Subcutaneous abdominal adipose tissue (tissue), 5 donors: ENCODE results near the gene REPS2.

ENCODE experiments used
- H3K27ac ChIP-seq: one replicate; pipeline ENCODE4 v1.7.0; 2013; ENCODE audit warnings: low read depth, mild to moderate bottlenecking, inconsistent platforms, low read length, moderate library complexity
- H3K27me3 ChIP-seq, 5 donors: one replicate each; pipeline ENCODE4 v1.7.0; 2013; ENCODE audit warnings: low read length in 5 of 5, inconsistent platforms in 1 of 5; ENCODE audit not compliant: control insufficient read depth in 5 of 5, insufficient read depth in 4 of 5
- H3K36me3 ChIP-seq, 5 donors: one replicate each; pipeline ENCODE4 v1.7.0; 2013; ENCODE audit warnings: low read length in 5 of 5; ENCODE audit not compliant: control insufficient read depth in 5 of 5, insufficient read depth in 5 of 5
- H3K4me1 ChIP-seq, 5 donors: one replicate each; pipeline ENCODE4 v1.7.0; 2013; ENCODE audit warnings: low read length in 5 of 5, mild to moderate bottlenecking in 3 of 5, moderate library complexity in 1 of 5; ENCODE audit not compliant: control insufficient read depth in 5 of 5, insufficient read depth in 5 of 5
- H3K4me3 ChIP-seq, 5 donors: one replicate each; pipeline ENCODE4 v1.7.0; 2013; ENCODE audit warnings: low read length in 5 of 5, low read depth in 1 of 5
- H3K9ac ChIP-seq, 5 donors: one replicate each; pipeline ENCODE4 v1.7.0; 2013; ENCODE audit warnings: low read length in 5 of 5, mild to moderate bottlenecking in 4 of 5, moderate library complexity in 3 of 5
- H3K9me3 ChIP-seq, 5 donors: one replicate each; pipeline ENCODE4 v1.7.0; 2013; ENCODE audit warnings: low read length in 5 of 5; ENCODE audit not compliant: control insufficient read depth in 5 of 5
- donor health status: healthy.
- donor health status: healthy.
- donor health status: healthy.
- donor health status: healthy.
- donor health status: healthy.

REPS2 gene

GRCh38 chrX:17028356-17028755 is 81.9 kb downstream of the REPS2 start:
- Histone ChIP-seq H3K4me3 (no peak overlapping the region), H3K9ac (no peak overlapping the region), H3K27me3 (peaks cover 0 to 11% (median 8%) of the 10 kb centered on the region in 5 donors), H3K27ac (no peak overlapping the region), H3K9me3 (no peaks in the 10 kb centered on the region), H3K36me3 (no peaks in the 10 kb centered on the region), H3K4me1 (peaks cover 0 to 5% (median 0%) of the 10 kb centered on the region in 5 donors)

DNA sequence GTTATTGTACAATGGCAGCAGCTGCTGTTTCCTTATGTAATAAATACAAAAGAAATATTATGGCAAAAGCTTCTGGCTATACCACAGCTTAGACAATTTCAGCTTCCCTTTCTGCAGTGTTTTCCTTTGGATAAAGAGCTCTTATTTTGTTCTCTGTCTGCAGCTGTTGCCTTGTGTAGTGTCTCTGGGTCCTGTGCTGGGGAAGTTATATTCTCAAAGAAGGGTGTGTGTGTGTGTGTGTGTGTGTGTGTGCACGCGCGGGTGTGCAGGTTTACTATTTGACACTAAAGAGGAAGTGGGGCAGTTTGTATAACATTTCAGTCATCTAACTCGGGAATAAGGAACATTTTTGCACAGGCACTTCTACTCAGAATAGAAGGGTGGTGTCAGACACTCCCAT is 83.6 kb downstream of the REPS2 start:
- no peak overlapping the region for H3K27ac ChIP-seq

GRCh38 chrX:17030580-17031270 is 84.3 kb downstream of the REPS2 start:
- peaks cover 0 to 2% (median 0%) of the 10 kb centered on the region in 5 donors for H3K4me1 ChIP-seq
- no peaks in the 10 kb centered on the region for H3K36me3 ChIP-seq
- peaks cover 0 to 8% (median 7%) of the 10 kb centered on the region in 5 donors for H3K27me3 ChIP-seq
- no peaks in the 10 kb centered on the region for H3K9me3 ChIP-seq
- no peak overlapping the region for H3K9ac ChIP-seq
- no peak overlapping the region for H3K4me3 ChIP-seq
- H3K27ac ChIP-seq: no peak overlapping the region

More for the DNA sequence above, 83.6 kb downstream of the REPS2 start:
- Histone ChIP-seq H3K9me3 (no peaks in the 10 kb centered on the region), H3K36me3 (no peaks in the 10 kb centered on the region), H3K4me1 (peaks cover 0 to 5% (median 0%) of the 10 kb centered on the region in 5 donors), H3K27me3 (peaks cover 0 to 10% (median 6%) of the 10 kb centered on the region in 5 donors), H3K9ac (no peak overlapping the region), H3K4me3 (no peak overlapping the region)

DNA sequence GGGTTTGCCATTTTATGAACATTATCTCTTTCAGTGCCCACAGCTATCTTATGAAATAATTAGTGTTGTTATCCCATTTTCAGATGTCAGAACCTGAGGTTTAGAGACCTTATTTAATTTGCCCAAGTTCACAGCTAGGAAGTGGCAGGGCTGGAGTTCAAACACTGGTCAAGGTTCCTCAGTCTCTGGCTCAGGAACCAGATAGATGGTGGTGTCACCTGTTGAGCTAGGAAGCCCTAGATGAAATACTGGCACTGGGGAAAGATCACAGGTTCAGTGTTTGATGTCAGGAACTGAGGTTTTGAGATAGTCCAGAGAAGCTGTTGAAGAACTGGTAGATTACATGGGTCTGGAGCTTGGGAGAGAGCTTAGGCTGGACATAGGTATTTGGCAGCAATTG is 85.4 kb downstream of the REPS2 start:
- H3K27ac ChIP-seq: no peak overlapping the region
- H3K27me3 ChIP-seq: peaks cover 0 to 8% (median 5%) of the 10 kb centered on the region in 5 donors
- no peaks in the 10 kb centered on the region for H3K4me1 ChIP-seq
- no peak overlapping the region for H3K4me3 ChIP-seq
- H3K9me3 ChIP-seq: no peaks in the 10 kb centered on the region
- H3K9ac ChIP-seq: no peak overlapping the region
- H3K36me3 ChIP-seq: no peaks in the 10 kb centered on the region

DNA sequence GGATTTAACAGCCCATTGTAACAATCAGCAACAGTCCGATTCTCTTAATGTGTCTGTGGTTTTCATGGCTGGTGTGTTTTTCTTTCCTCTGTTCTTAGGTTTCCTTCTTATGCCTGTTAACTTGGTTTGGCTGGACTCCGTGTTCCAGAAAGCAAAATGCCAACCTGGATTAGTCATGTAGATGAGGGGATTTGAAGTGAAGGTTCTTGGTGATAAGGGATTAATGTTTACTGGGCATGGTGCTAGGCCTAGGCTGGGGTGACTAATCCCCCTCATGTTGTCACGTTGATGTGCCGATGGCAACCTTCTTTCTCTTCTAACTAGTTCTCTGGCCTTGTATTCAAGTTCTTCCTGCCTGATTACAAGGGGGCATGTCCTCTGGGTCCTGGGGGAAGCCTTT is 85.9 kb downstream of the REPS2 start:
- no peaks in the 10 kb centered on the region for H3K9me3 ChIP-seq
- H3K9ac ChIP-seq: no peak overlapping the region
- no peak overlapping the region for H3K4me3 ChIP-seq
- peaks cover 0 to 8% (median 5%) of the 10 kb centered on the region in 5 donors for H3K27me3 ChIP-seq
- no peak overlapping the region for H3K27ac ChIP-seq
- no peaks in the 10 kb centered on the region for H3K36me3 ChIP-seq
- H3K4me1 ChIP-seq: no peaks in the 10 kb centered on the region

- Histone ChIP-seq H3K27ac (no peak overlapping the region), H3K4me1 (peaks cover 0 to 6% (median 1%) of the 10 kb centered on the region in 5 donors), H3K9ac (no peak overlapping the region), H3K27me3 (peaks cover 0 to 8% (median 3%) of the 10 kb centered on the region in 5 donors), H3K9me3 (no peaks in the 10 kb centered on the region), H3K4me3 (no peak overlapping the region), H3K36me3 (no peaks in the 10 kb centered on the region)
Measured at GRCh38 chrX:17033225-17033624, 86.8 kb downstream of the REPS2 start.

DNA sequence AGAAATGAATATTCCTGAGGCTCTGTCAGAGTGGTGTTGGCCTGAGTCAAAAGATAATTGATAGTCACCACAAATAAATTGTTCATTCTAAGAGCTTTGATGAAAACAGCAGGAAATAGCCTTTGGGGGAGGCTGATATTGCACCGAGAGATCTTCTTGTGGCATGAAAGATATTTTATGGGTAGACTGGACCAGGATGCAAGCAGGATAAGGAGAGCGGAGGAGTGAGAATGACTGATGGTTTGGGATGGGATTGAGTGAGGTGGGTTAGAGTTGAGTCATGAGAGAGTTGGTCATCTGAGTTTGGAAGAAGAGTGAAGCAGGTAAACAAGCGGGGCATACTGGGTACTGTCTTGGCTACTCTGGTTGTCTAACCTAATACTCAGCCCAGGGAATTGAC is 88.7 kb downstream of the REPS2 start:
- H3K27me3 ChIP-seq: peaks cover 0 to 8% (median 2%) of the 10 kb centered on the region in 5 donors
- no peak overlapping the region for H3K27ac ChIP-seq
- peaks cover 1 to 18% (median 15%) of the 10 kb centered on the region in 5 donors for H3K4me1 ChIP-seq

GRCh38 chrX:17036171-17036961 is 89.9 kb downstream of the REPS2 start:
- Histone ChIP-seq H3K36me3 (no peaks in the 10 kb centered on the region), H3K4me3 (no peak overlapping the region), H3K9me3 (peaks cover 0 to 3% (median 0%) of the 10 kb centered on the region in 5 donors), H3K27me3 (peaks cover 0 to 10% (median 0%) of the 10 kb centered on the region in 5 donors), H3K9ac (no peak overlapping the region), H3K4me1 (peaks cover 1 to 18% (median 15%) of the 10 kb centered on the region in 5 donors), H3K27ac (no peak overlapping the region)

More for the DNA sequence above, 88.7 kb downstream of the REPS2 start:
- Histone ChIP-seq H3K9ac (no peak overlapping the region), H3K9me3 (no peaks in the 10 kb centered on the region), H3K4me3 (no peak overlapping the region), H3K36me3 (no peaks in the 10 kb centered on the region)

GRCh38 chrX:17038277-17038676 is 91.8 kb downstream of the REPS2 start:
- no peaks in the 10 kb centered on the region for H3K36me3 ChIP-seq
- peaks cover 1 to 18% (median 15%) of the 10 kb centered on the region in 5 donors for H3K4me1 ChIP-seq
- H3K27me3 ChIP-seq: peaks cover 0 to 8% (median under 1%) of the 10 kb centered on the region in 5 donors
- H3K4me3 ChIP-seq: no peak overlapping the region
- no peak overlapping the region for H3K27ac ChIP-seq
- H3K9me3 ChIP-seq: peaks cover 0 to 3% (median 0%) of the 10 kb centered on the region in 5 donors
- H3K9ac ChIP-seq: no peak overlapping the region

GRCh38 chrX:17038681-17039161 is 92.3 kb downstream of the REPS2 start:
- Histone ChIP-seq H3K9ac (no peak overlapping the region), H3K9me3 (peaks cover 0 to 3% (median 0%) of the 10 kb centered on the region in 5 donors), H3K4me1 (peaks cover 1 to 18% (median 15%) of the 10 kb centered on the region in 5 donors), H3K36me3 (no peaks in the 10 kb centered on the region), H3K4me3 (no peak overlapping the region), H3K27ac (no peak overlapping the region), H3K27me3 (peaks cover 0 to 9% (median 5%) of the 10 kb centered on the region in 5 donors)
